ENCODE data around the gene TTYH3. TPM values are rescaled to one million over a fixed set of nuclear protein-coding genes. Genes with fewer than 3 reads are reported as not detected.
A peak's percentile ranks its signal among the peaks of the same experiment; 100 is the strongest.

TTYH3 gene
- total and polyA plus RNA-seq, 9 of the 15 experiments (the other 6 are each of a cell fraction or from before 2014, with no cell fraction given) = 0.01 to 5.5 (median 1.1) TPM

GRCh38 chr7:2616387-2617324, 15.1 kb upstream of the TTYH3 start (continued):
- TF ChIP-seq NEUROD1 (IDR thresholded peaks at IDR 0.05; ENCODE audit: borderline replicate concordance, low read depth, low read length, partially characterized antibody) (no peak), ZNF124 (CRISPR knock-in tag; IDR thresholded peaks at IDR 0.05) (no peak), ELK1 (CRISPR knock-in tag; IDR thresholded peaks at IDR 0.05) (no peak), ZSCAN29 (IDR thresholded peaks at IDR 0.05) (no peak), RAD21 (CRISPR knock-in tag; conservative IDR thresholded peaks at IDR 0.05 in 1 of 2, IDR thresholded peaks at IDR 0.05 in 1 of 2) (no peak), SMARCB1 (IDR thresholded peaks at IDR 0.05; ENCODE audit: insufficient read length, low read depth) (no peak)

GRCh38 chr7:2617325-2617905, 14.4 kb upstream of the TTYH3 start:
- no peaks in the 10 kb centered on the region for H3K9me3 ChIP-seq (replicated peaks; ENCODE audit: control insufficient read depth, insufficient read depth, low read depth, low read length)
- no peak for ATAC-seq
- CTCF ChIA-PET (ENCODE audit: low intra/inter-chr PET ratio) = no interaction called here
- H2AFZ ChIP-seq (ENCODE audit: low read depth, low read length) = 0 out of 2 replicates have a peak overlapping the region, but pooled peaks have one; percentile 21
- no peaks in the 10 kb centered on the region for H3K36me3 ChIP-seq (ENCODE audit: control insufficient read depth, insufficient read depth, low read length)
- H3K4me3 ChIP-seq = no peak overlapping the region
- no peaks in the 10 kb centered on the region for H4K20me1 ChIP-seq (replicated peaks; ENCODE audit: control insufficient read depth, insufficient read depth, low read length)
- peaks cover 14 to 51% of the 10 kb centered on the region in 2 experiments; a peak in 4 of 5 replicates for H3K4me1 ChIP-seq (replicated peaks in 1 of 2; ENCODE audit: control insufficient read depth in 2 of 2, insufficient read depth in 2 of 2, low read length in 2 of 2)
- H3K9me1 ChIP-seq (ENCODE audit: control insufficient read depth, insufficient read depth, low read length) = no peaks in the 10 kb centered on the region
- POLR2A ChIA-PET = interaction anchor here (1.0 kb wide), 2 partner anchors 9 to 11 kb away, joined by 4 to 6 read pairs; no protein-coding TSS in a partner anchor
- H3K4me2 ChIP-seq (ENCODE audit: insufficient read depth, low read length) = peak overlapping the region; percentile 17; the same call in 1 of the 2 replicates
- no peak for DNase-seq (ENCODE audit: extremely low read depth in 1 of 4, low spot score in 3 of 4)
- H3K9ac ChIP-seq (ENCODE audit: insufficient read depth in 1 of 2, low read depth in 2 of 2, low read length in 2 of 2) = peak overlapping the region in 1 of 2 experiments; percentile 75; a peak in 2 of 4 replicates
- no peaks in the 10 kb centered on the region for H3K79me2 ChIP-seq (ENCODE audit: control insufficient read depth, insufficient read depth, low read length)
- 17% methylated on average over 18 of the region's 22 CpGs for WGBS (ENCODE audit: insufficient coverage, low coverage, missing lambda C conversion rate)
- in situ Hi-C loops (cut with MboI) = no loop called here
- no TSS peak for BruUV-seq (replicated peaks)
- no peak for FAIRE-seq
- intact Hi-C loops (cut with micrococcal nuclease) = no loop called here
- no peak overlapping the region for H3K27ac ChIP-seq (ENCODE audit: extremely low read depth, low read depth, low read length)
- H3K27me3 ChIP-seq (ENCODE audit: control insufficient read depth in 2 of 2, insufficient read depth in 2 of 2, low read length in 2 of 2) = peaks cover 0 to 8% of the 10 kb centered on the region in 2 experiments; a peak in 3 of 5 replicates
- TF ChIP-seq ZNF282 (CRISPR knock-in tag; IDR thresholded peaks at IDR 0.05) (no peak), BRF2 (IDR thresholded peaks at IDR 0.05; ENCODE audit: borderline replicate concordance, insufficient read depth, insufficient read length) (no peak), USF1 (CRISPR knock-in tag; IDR thresholded peaks at IDR 0.05) (0 out of 2 replicates have a peak, but pooled peaks have one; percentile 20), FOXK2 (conservative IDR thresholded peaks at IDR 0.05 in 1 of 2, IDR thresholded peaks at IDR 0.05 in 1 of 2; ENCODE audit: low read depth in 2 of 2) (no peak), OTX1 (CRISPR knock-in tag; IDR thresholded peaks at IDR 0.05) (no peak)
